AG09319 (cell line): ENCODE measurements around the gene TBC1D5.
A peak's percentile ranks its signal among the peaks of the same experiment; 100 is the strongest.
"Not testable (repeated sequence)": the region's sequence is repeated elsewhere in the genome, so short reads cannot be mapped to it uniquely, and the experiment has no call there.

Experiments
- DNase-seq: peaks from one replicate; pipeline ENCODE4 v3.0.0-alpha.2; 2010; ENCODE audit warnings: low read depth; ENCODE audit errors: extremely low read depth
- TF ChIP-seq, protein P1 (sequence below): IDR thresholded peaks from 2 replicates; pipeline ENCODE4 v1.5.1; 2011; ENCODE audit warnings: low read depth, mild to moderate bottlenecking, inconsistent platforms, low read length, moderate library complexity

TBC1D5 gene

DNA sequence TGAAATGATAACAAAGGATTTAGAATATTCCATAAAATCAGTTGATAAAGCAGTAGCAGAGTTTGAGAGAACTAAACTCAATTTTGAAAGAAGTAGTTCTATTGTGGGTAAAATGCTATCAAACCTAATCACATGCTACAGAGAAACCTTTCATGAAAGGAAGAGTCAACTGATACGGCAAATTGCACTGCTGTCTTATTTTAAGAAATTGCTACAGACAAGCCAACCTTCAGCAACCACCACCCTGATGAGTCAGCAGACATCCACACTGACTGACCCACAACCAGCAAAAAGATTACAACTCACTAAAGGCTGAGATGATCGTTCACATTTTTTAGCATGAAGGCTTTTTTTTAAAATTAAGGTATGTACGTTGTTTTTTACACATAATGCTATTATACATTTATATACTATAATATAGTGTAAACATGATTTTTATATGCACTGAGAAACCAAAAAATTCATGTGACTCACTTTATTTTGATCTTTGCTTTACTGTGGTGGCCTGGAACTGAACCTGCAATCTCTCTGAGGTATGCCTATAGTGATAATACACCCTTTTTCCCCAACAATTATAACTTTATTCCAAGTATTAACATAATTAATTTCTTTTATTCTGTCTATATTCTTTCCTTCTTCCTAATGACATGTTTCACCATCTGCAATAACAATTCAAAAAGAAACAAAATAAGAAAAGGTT, 109.9 kb downstream of the TBC1D5 start:
- DNase-seq: peak; percentile 28
- TF ChIP-seq, protein P1, sequence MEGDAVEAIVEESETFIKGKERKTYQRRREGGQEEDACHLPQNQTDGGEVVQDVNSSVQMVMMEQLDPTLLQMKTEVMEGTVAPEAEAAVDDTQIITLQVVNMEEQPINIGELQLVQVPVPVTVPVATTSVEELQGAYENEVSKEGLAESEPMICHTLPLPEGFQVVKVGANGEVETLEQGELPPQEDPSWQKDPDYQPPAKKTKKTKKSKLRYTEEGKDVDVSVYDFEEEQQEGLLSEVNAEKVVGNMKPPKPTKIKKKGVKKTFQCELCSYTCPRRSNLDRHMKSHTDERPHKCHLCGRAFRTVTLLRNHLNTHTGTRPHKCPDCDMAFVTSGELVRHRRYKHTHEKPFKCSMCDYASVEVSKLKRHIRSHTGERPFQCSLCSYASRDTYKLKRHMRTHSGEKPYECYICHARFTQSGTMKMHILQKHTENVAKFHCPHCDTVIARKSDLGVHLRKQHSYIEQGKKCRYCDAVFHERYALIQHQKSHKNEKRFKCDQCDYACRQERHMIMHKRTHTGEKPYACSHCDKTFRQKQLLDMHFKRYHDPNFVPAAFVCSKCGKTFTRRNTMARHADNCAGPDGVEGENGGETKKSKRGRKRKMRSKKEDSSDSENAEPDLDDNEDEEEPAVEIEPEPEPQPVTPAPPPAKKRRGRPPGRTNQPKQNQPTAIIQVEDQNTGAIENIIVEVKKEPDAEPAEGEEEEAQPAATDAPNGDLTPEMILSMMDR: no peak

DNA sequence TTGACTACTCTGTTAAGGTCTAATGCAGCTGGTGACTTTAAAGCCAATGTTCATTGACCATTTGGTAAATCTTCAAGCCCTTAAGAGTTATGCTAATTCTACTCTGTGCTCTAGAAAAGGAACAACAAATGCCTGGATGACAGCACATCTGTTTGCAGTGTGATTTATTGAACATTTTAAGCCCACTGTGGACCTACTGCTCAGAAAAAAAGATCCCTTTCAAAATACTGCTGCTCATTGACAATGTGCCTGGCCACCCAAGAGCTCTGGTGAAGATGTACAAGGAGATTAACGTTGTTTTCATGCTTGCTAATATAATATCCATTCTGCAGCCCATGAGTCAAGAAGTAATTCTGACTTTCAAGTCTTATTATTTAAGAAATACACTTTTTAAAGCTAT, 110.8 kb downstream of the TBC1D5 start:
- TF ChIP-seq, protein P1: no peak
- DNase-seq: no peak

DNA sequence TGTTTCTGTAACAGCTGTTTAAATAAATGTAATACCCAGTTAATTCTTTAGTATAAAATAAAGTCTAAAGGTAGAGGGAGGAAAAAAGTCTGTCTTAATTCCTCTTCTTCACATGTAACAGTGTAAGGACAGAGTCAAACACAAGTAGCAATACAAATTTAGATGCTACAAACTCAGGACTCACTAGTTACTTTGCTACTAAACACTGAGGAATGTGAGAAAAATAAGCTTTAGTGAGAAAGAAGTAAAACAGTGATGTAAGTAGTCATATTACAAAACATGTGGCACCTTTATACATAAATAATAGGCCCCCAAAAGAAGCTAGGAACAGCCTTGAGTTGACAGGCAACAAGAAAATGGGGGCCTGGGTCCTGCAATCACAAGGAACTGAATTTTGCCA, 113.0 kb downstream of the TBC1D5 start:
- TF ChIP-seq, protein P1: no peak
- no peak for DNase-seq

DNA sequence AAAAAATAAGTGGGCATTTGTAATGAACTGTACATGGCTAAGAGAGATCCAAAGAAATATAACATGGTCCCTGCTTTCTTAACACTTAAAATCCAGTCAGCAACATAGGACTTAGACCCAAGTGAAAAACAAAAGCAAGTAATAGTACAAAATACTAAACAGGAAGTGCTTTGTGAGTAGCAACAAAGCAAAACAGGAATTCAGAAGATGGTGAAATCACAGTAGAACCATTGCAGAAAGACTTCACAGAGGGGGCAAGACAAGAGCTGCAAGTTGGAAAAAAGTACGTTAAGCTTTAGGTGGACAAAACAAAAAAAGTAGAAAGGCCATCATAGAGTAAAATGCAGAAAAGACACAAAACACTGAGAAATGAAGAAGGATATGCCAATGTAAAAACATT, 116.0 kb downstream of the TBC1D5 start:
- TF ChIP-seq, protein P1: no peak
- no peak for DNase-seq

DNA sequence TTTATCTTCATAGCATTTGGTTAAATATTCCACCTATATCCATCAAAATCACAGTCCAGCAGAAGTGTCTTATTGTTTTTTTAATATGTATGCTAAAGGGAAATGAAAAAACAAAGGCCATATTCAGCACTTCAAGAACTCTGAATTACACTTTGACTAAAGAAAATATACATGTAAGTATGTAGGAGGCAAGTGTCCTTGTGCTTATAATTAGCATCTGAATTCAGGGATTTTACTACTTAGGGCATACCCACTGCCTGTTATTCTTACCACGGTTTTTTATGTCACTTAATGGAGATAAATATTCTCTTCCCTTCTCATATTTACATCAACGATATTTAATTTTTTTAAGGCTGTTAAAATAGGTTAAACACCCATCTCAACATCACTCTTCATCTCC, 117.3 kb downstream of the TBC1D5 start:
- no peak for DNase-seq
- TF ChIP-seq, protein P1: no peak

DNA sequence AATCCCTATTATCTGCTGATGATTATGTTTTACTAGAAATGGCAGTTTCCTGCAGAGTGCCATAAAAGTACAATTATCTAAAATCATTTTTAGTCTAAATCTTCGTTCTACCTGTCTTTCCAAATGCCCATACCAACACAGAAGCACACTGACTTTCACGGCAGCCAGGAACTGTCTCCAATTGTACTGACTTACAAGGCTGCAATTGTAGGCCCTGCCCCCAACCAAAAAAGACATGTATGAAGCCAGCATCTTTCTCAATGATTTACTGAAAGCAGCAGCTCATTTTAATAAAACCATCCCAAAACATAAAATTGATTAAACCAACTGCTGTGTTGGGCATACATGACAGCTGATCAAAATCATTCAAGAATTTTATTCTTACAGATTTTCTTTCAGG, 119.0 kb downstream of the TBC1D5 start:
- no peak for DNase-seq
- TF ChIP-seq, protein P1: no peak

DNA sequence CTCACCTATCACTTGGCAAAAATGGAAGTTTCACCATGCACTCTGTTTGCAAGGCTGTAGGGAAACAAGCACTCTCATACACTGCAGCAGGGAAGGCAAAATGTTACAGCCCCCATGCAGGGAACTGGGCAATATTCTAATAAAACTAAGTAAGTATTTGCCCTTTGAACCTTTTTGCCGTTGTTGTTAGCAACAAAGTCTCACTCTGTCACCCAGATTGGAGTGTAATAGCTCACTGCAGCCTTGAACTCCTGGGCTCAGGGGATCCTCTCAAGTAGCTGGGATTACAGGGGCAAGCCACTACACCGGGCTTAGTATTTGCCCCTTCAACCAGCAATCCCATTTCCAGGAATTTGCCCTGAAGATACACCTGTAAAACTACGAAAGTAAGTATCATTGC, 122.5 kb downstream of the TBC1D5 start:
- DNase-seq: no peak
- TF ChIP-seq, protein P1: no peak

DNA sequence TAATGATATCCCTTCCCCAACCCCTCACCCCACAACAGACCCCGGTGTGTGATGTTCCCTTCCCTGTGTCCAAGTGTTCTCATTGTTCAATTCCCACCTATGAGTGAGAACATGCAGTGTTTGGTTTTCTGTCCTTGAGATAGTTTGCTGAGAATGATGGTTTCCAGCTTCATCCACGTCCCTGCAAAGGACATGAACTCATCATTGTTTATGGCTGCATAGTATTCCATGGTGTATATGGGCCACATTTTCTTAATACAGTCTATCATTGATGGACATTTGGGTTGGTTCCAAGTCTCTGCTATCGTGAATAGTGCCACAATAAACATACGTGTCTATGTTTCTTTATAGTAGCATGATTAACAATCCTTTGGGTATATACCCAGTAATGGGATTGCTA, 129.4 kb downstream of the TBC1D5 start:
- not testable (repeated sequence) for DNase-seq
